Measurements from ENCODE around the gene ID2. TPM values are rescaled to one million over a fixed set of nuclear protein-coding genes. Genes with fewer than 3 reads are reported as not detected.

Gene ID2
- total RNA-seq, 1 experiment from 2014 or later, result 112 TPM

- POLR2A ChIA-PET, result no interaction called here
Measured at GRCh38 chr2:8720741-8721140, 38.9 kb downstream of the ID2 start.

More at GRCh38 chr2:8720741-8721140, 38.9 kb downstream of the ID2 start:
- intact Hi-C loops (cut with micrococcal nuclease), result no loop called here
- Histone ChIP-seq H3K36me3 (ENCODE audit: control insufficient read depth in 1 of 2, insufficient read depth in 2 of 2, low read length in 2 of 2) (no peaks in the 10 kb centered on the region), H3K9ac (ENCODE audit: low read length) (no peak overlapping the region), H3K9me3 (ENCODE audit: control insufficient read depth in 1 of 2, insufficient read depth in 1 of 2, low read depth in 1 of 2, low read length in 2 of 2) (no peaks in the 10 kb centered on the region), H3K27me3 (ENCODE audit: insufficient read depth, low read length) (no peaks in the 10 kb centered on the region), H3K27ac (ENCODE audit: low read depth, low read length) (no peak overlapping the region), H3K4me1 (ENCODE audit: control insufficient read depth in 1 of 2, insufficient read depth in 2 of 2, low read length in 2 of 2) (no peaks in the 10 kb centered on the region), H3K79me2 (ENCODE audit: insufficient read depth, low read length) (no peaks in the 10 kb centered on the region), H3K4me2 (ENCODE audit: low read length) (no peak overlapping the region), H2AFZ (ENCODE audit: low read depth, low read length, poor library complexity, severe bottlenecking) (no peak overlapping the region), H3K9me2 (ENCODE audit: insufficient read depth) (no peaks in the 10 kb centered on the region), H4K20me1 (ENCODE audit: insufficient read depth) (no peaks in the 10 kb centered on the region), H3K4me3 (replicated peaks in 1 of 2; ENCODE audit: low read depth in 1 of 2, low read length in 2 of 2) (no peak overlapping the region)
- CTCF ChIA-PET, result no interaction called here
- no TSS peak for BruUV-seq (replicated peaks)
- TF ChIP-seq CTCF (IDR thresholded peaks at IDR 0.05 in 2 of 3, conservative IDR thresholded peaks at IDR 0.05 in 1 of 3; ENCODE audit: borderline replicate concordance in 1 of 3, insufficient read depth in 1 of 3, low read depth in 2 of 3, low read length in 2 of 3) (no peak), EGR1 (IDR thresholded peaks at IDR 0.05; ENCODE audit: low read depth) (no peak), EZH2phosphoT487 (IDR thresholded peaks at IDR 0.05; ENCODE audit: borderline replicate concordance) (no peak), CEBPB (IDR thresholded peaks at IDR 0.05; ENCODE audit: low read depth) (no peak), ELF1 (IDR thresholded peaks at IDR 0.05; ENCODE audit: borderline replicate concordance, low read depth) (no peak), ZNF274 (IDR thresholded peaks at IDR 0.05; ENCODE audit: low read depth, low read length) (no peak), REST (IDR thresholded peaks at IDR 0.05; ENCODE audit: low read depth) (no peak), TCF7L2 (IDR thresholded peaks at IDR 0.05; ENCODE audit: borderline replicate concordance, extremely low read depth, insufficient read depth, insufficient read length) (no peak), JUND (IDR thresholded peaks at IDR 0.05) (no peak), SIN3A (IDR thresholded peaks at IDR 0.05; ENCODE audit: low read depth) (no peak), YY1 (IDR thresholded peaks at IDR 0.05; ENCODE audit: extremely low read depth, insufficient replicate concordance, low read depth, low read length) (no peak), ATF3 (IDR thresholded peaks at IDR 0.05) (no peak), RAD21 (IDR thresholded peaks at IDR 0.05; ENCODE audit: low read depth) (no peak), CBX3 (IDR thresholded peaks at IDR 0.05; ENCODE audit: low read depth) (no peak), FOSL1 (IDR thresholded peaks at IDR 0.05; ENCODE audit: low read depth) (no peak), EZH2 (IDR thresholded peaks at IDR 0.05) (no peak), SRF (IDR thresholded peaks at IDR 0.05; ENCODE audit: low read depth) (no peak), SP1 (IDR thresholded peaks at IDR 0.05; ENCODE audit: low read depth) (no peak)
- RAD21 ChIA-PET (ENCODE audit: low non-redundant PET in 1 of 2, low total read pairs in 2 of 2, uncharacterized antibody in 2 of 2, unreplicated experiment in 2 of 2), result no interaction called here
- ATAC-seq (no peak), DNase-seq (ENCODE audit: low read depth, low spot score) (no peak)
